PC-3 (cell line): ENCODE data around the gene UBAP2. TPM values are rescaled to one million over a fixed set of nuclear protein-coding genes. Genes with fewer than 3 reads are reported as not detected.
A peak's percentile ranks its signal among the peaks of the same experiment; 100 is the strongest.

Source experiments
- ATAC-seq: fragments of 200-7000 bp; cut with Tn5 transposase; 2 replicates; pipeline ENCODE4 v1.9.1; 2020; ENCODE audit warnings: mild to moderate bottlenecking, moderate library complexity
- BruUV-seq: library from RNA; stranded (reverse); fragments of 400-500 nt; replicated peaks from 2 replicates; lab custom pipeline; 2021; lab: Mats Ljungman, UMichigan
- CTCF ChIA-PET: fragments of 300-600 bp; sonication (Branson Sonifier 250); formaldehyde crosslinking; loops from one replicate; lab custom pipeline; 2022; ENCODE audit warnings: antibody characterized with exemption; lab: Charles Lee
- POLR2A ChIA-PET: fragments of 300-600 bp; sonication (Branson Sonifier 250); formaldehyde crosslinking; loops from one replicate; lab custom pipeline; 2022; ENCODE audit warnings: antibody characterized with exemption; ENCODE audit not compliant: unreplicated experiment; lab: Charles Lee
- DNase-seq: peaks from one replicate; pipeline ENCODE4 v3.0.0-alpha.2; 2015
- H2AFZ ChIP-seq: fragments of 300-600 bp; sonication (generic); 2 replicates; pipeline ENCODE4 v1.6.0; 2016; ENCODE audit warnings: antibody characterized with exemption, low read length
- H3F3A ChIP-seq: fragments of 300-600 bp; sonication (generic); one replicate; pipeline ENCODE4 v1.6.0; 2017; ENCODE audit warnings: antibody characterized with exemption, low read length, control low read depth, mild to moderate bottlenecking; ENCODE audit not compliant: unreplicated experiment
- H3K27ac ChIP-seq: fragments of 300-600 bp; sonication (generic); 2 replicates; pipeline ENCODE4 v1.5.1; 2016; ENCODE audit warnings: mild to moderate bottlenecking, low read length
- H3K27me3 ChIP-seq: fragments of 300-600 bp; sonication (generic); 2 replicates; pipeline ENCODE4 v1.6.1; 2016; ENCODE audit warnings: low read length, mixed read lengths
- H3K36me3 ChIP-seq: fragments of 300-600 bp; sonication (generic); 2 replicates; pipeline ENCODE4 v1.6.1; 2016; ENCODE audit warnings: low read depth, mixed run types, low read length, mixed read lengths
- H3K4me1 ChIP-seq: fragments of 300-600 bp; sonication (generic); 2 replicates; pipeline ENCODE4 v1.5.1; 2016; ENCODE audit warnings: low read length; ENCODE audit not compliant: insufficient read depth
- H3K4me2 ChIP-seq: fragments of 300-600 bp; sonication (generic); 2 replicates; pipeline ENCODE4 v1.6.0; 2016; ENCODE audit warnings: low read length
- H3K4me3 ChIP-seq: fragments of 300-600 bp; sonication (generic); 2 replicates; pipeline ENCODE4 v1.5.1; 2016; ENCODE audit warnings: mild to moderate bottlenecking, low read length, mixed read lengths
- H3K79me2 ChIP-seq: fragments of 300-600 bp; sonication (generic); 2 replicates; pipeline ENCODE4 v1.6.1; 2017; ENCODE audit warnings: low read length, mixed read lengths
- H3K9ac ChIP-seq: fragments of 300-600 bp; sonication (generic); 2 replicates; pipeline ENCODE4 v1.6.0; 2016; ENCODE audit warnings: mild to moderate bottlenecking, low read length
- H3K9me2 ChIP-seq: fragments of 300-600 bp; sonication (generic); replicated peaks from 2 replicates; pipeline ENCODE4 v1.6.1; 2016; ENCODE audit warnings: mixed run types, low read length, mixed read lengths
- H3K9me3 ChIP-seq: fragments of 300-600 bp; sonication (generic); 2 replicates; pipeline ENCODE4 v1.6.1; 2016; ENCODE audit warnings: low read length, mixed read lengths
- H4K20me1 ChIP-seq: fragments of 300-600 bp; sonication (generic); 2 replicates; pipeline ENCODE4 v1.6.1; 2016; ENCODE audit warnings: low read length, mixed read lengths
- CTCF ChIP-seq: fragments of 300-600 bp; sonication (generic); conservative IDR thresholded peaks from 2 replicates; pipeline ENCODE4 v1.5.1; 2017; ENCODE audit warnings: antibody characterized with exemption, low read depth, mild to moderate bottlenecking, low read length
- EZH2 ChIP-seq: fragments of 300-600 bp; sonication (generic); IDR thresholded peaks from one replicate; pipeline ENCODE4 v1.6.1; 2017; ENCODE audit warnings: antibody characterized with exemption, mild to moderate bottlenecking, low read length; ENCODE audit not compliant: unreplicated experiment
- EZH2phosphoT487 ChIP-seq: fragments of 300-600 bp; sonication (generic); IDR thresholded peaks from 2 replicates; pipeline ENCODE4 v1.6.1; 2018; ENCODE audit warnings: mild to moderate bottlenecking, antibody characterized with exemption, low read length, borderline replicate concordance
- intact Hi-C: fragments of 100-400 bp; cut with micrococcal nuclease; formaldehyde crosslinking; loops from 2 replicates; pipeline ENCODE4 v1.9.0; 2023
- total RNA-seq: library from RNA; depleted of rRNA; stranded (reverse); fragments of >200 nt; gene quantifications from 2 replicates; pipeline ENCODE4 v1.2.3, GENCODE V29; 2014

Gene UBAP2
- total RNA-seq, 1 experiment from 2014 or later = 12.6 TPM

GRCh38 chr9:33884856-33885701 lies 163.6 kb downstream of the UBAP2 start:
- peaks cover 25% of the 10 kb centered on the region; the same call in 1 of the 2 replicates for H4K20me1 ChIP-seq
- H2AFZ ChIP-seq = no peak overlapping the region
- ChIA-PET POLR2A (no interaction called here), CTCF (no interaction called here)
- peaks cover 79% of the 10 kb centered on the region for H3K79me2 ChIP-seq
- no peaks in the 10 kb centered on the region for H3F3A ChIP-seq
- no peaks in the 10 kb centered on the region for H3K9me2 ChIP-seq
- no peak overlapping the region for H3K27ac ChIP-seq
- H3K9me3 ChIP-seq = no peaks in the 10 kb centered on the region
- H3K27me3 ChIP-seq = no peaks in the 10 kb centered on the region
- H3K4me2 ChIP-seq = no peak overlapping the region
- no peak for TF ChIP-seq CTCF
- no peak for TF ChIP-seq EZH2phosphoT487
- TF ChIP-seq EZH2 = no peak
- no TSS peak for BruUV-seq
- peak; percentile 46 for DNase-seq
- intact Hi-C loops = no loop called here
- peaks cover 8% of the 10 kb centered on the region; the same call in 1 of the 2 replicates for H3K4me1 ChIP-seq
- no peak overlapping the region for H3K9ac ChIP-seq
- no peaks in the 10 kb centered on the region for H3K36me3 ChIP-seq
- no peak for ATAC-seq
- no peak overlapping the region for H3K4me3 ChIP-seq

GRCh38 chr9:33881635-33882034 lies 167.1 kb downstream of the UBAP2 start:
- Histone ChIP-seq H2AFZ (no peak overlapping the region), H3K36me3 (no peaks in the 10 kb centered on the region), H3K79me2 (peaks cover 98% of the 10 kb centered on the region), H4K20me1 (peaks cover 27% of the 10 kb centered on the region; the same call in 1 of the 2 replicates), H3K4me2 (no peak overlapping the region), H3K4me1 (peaks cover 8% of the 10 kb centered on the region; the same call in 1 of the 2 replicates), H3K27me3 (no peaks in the 10 kb centered on the region), H3K4me3 (no peak overlapping the region), H3K9me2 (no peaks in the 10 kb centered on the region), H3K27ac (no peak overlapping the region), H3F3A (no peaks in the 10 kb centered on the region), H3K9me3 (no peaks in the 10 kb centered on the region), H3K9ac (no peak overlapping the region)
- ChIA-PET CTCF (no interaction called here), POLR2A (no interaction called here)
- BruUV-seq = no TSS peak
- intact Hi-C loops = no loop called here
- ATAC-seq = no peak
- TF ChIP-seq EZH2phosphoT487 (no peak), CTCF (no peak), EZH2 (no peak)
- peak; percentile 10 for DNase-seq
